ENCODE data around the gene RHNO1. TPM values are rescaled to one million over a fixed set of nuclear protein-coding genes. Genes with fewer than 3 reads are reported as not detected.

RHNO1 gene
- total RNA-seq, 2 donors from 2014 or later: 55.0 to 68.2 TPM

DNA sequence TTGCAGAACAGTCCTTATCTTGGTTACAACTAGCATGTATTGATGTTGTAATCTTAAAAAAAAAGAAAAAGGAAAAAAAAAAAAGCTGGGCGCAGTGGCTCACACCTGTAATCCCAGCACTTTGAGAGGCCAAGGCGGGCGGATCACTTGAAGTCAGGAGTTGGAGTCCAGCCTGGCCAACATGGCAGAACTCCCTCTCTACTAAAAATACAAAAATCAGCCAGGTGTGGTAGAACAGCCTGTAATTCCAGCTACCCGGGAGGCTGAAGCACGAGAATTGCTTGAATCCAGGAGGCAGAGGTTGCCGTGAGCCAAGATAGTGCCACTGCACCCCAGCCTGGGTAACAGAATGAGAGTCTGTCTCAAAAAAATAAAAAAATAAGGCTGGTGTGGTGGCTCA is 56.6 kb downstream of the RHNO1 start:
- no peak overlapping the region for H3K4me3 Mint-ChIP-seq
- H3K27ac Mint-ChIP-seq: no peak overlapping the region
- H3K36me3 Mint-ChIP-seq (ENCODE audit: insufficient read depth in 2 of 2): no peaks in the 10 kb centered on the region
- no peak for ATAC-seq (replicated peaks in 1 of 2)
- H3K9me3 Mint-ChIP-seq: no peaks in the 10 kb centered on the region
- no peak for DNase-seq
- H3K27me3 Mint-ChIP-seq (ENCODE audit: low read depth): no peaks in the 10 kb centered on the region
- H3K4me1 Mint-ChIP-seq (ENCODE audit: low read depth): no peaks in the 10 kb centered on the region

DNA sequence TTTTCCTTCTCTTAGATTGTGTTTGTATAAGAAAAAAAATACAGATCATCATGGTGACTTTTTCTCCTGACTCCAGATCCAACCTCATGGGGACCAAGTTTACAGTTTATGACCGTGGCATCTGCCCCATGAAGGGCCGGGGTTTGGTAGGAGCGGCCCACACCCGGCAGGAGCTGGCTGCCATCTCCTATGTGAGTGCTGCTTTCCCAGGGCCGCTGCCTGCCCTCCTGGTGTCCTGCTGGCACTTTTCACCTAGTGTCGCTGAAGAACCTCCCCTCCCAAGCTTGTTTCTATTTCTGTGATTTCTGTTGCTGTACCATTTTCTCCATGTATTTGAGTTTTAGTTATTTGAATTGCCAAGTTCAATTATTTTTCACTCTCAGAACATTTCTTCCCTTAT is 57.3 kb downstream of the RHNO1 start:
- Mint-ChIP-seq H3K4me3 (no peak overlapping the region), H3K4me1 (ENCODE audit: low read depth) (no peaks in the 10 kb centered on the region), H3K9me3 (no peaks in the 10 kb centered on the region), H3K36me3 (ENCODE audit: insufficient read depth in 2 of 2) (no peaks in the 10 kb centered on the region), H3K27ac (no peak overlapping the region), H3K27me3 (ENCODE audit: low read depth) (no peaks in the 10 kb centered on the region)
- ATAC-seq (replicated peaks in 1 of 2): no peak
- DNase-seq: no peak

DNA sequence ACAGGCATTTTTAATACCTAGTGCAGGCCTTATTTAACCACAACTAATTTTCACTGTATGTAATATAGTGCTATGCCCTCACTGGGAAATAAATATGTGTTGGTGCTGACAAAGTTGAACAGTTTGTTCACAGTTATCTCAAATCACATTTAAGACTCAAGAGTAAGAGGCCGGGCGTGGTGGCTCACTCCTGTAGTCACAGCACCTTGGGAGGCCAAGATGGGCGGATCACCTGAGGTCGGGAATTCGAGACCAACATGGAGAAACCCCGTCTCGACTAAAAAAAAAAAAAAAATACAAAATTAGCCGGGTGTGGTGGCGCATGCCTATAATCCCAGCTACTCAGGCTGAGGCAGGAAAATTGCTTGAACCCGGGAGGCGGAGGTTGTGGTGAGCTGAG is 59.3 kb downstream of the RHNO1 start:
- ATAC-seq (replicated peaks in 1 of 2) (no peak), DNase-seq (no peak)
- no peak overlapping the region for H3K27ac Mint-ChIP-seq
- H3K4me3 Mint-ChIP-seq: no peak overlapping the region
- no peaks in the 10 kb centered on the region for H3K27me3 Mint-ChIP-seq (ENCODE audit: low read depth)
- no peaks in the 10 kb centered on the region for H3K9me3 Mint-ChIP-seq
- no peaks in the 10 kb centered on the region for H3K4me1 Mint-ChIP-seq (ENCODE audit: low read depth)
- no peaks in the 10 kb centered on the region for H3K36me3 Mint-ChIP-seq (ENCODE audit: insufficient read depth in 2 of 2)

DNA sequence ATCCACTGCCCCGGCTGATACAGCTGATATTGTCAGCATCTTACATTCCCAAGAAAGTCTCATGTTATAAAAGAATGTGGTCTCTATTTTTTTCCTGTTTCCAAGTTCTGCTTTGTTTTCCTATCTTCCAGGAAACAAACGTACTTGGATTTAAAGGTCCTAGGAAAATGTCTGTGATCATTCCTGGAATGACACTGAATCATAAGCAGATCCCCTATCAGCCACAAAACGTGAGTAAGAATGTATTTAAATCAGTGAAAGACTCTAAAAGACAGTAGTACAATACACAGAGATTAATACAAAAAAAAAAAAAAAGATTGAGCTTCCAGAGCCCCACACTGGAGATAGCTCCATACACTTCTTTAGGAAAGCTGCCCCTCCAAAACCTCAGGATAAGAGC is 60.5 kb downstream of the RHNO1 start:
- Mint-ChIP-seq H3K27me3 (ENCODE audit: low read depth) (no peaks in the 10 kb centered on the region), H3K4me1 (ENCODE audit: low read depth) (no peaks in the 10 kb centered on the region), H3K27ac (no peak overlapping the region), H3K36me3 (ENCODE audit: insufficient read depth in 2 of 2) (no peaks in the 10 kb centered on the region), H3K9me3 (no peaks in the 10 kb centered on the region), H3K4me3 (no peak overlapping the region)
- ATAC-seq (replicated peaks in 1 of 2) (no peak), DNase-seq (no peak)

Other genes starting within 250 kb of the RHNO1 start
- 10 to 100 TPM; 64.1 to 75.3 TPM for gene FKBP4, start 82.3 kb upstream of the RHNO1 start, total RNA-seq
- gene ITFG2, start 64.6 kb upstream of the RHNO1 start, total RNA-seq: 10 to 100 TPM; 19.2 to 20.3 TPM
- not detected for gene NRIP2, start 42.2 kb upstream of the RHNO1 start, total RNA-seq
- under 1 TPM; 0.28 to 0.48 TPM for gene TEX52, start 20.2 kb upstream of the RHNO1 start, total RNA-seq
- 100 to 1,000 TPM; 109 to 119 TPM for gene FOXM1, start within 50 bp of the RHNO1 start, total RNA-seq
- gene TULP3, start 13.7 kb downstream of the RHNO1 start, total RNA-seq: 1 to 10 TPM; 6.7 to 7.1 TPM
- gene TEAD4, start 82.2 kb downstream of the RHNO1 start, total RNA-seq: 1 to 10 TPM; 3.5 to 3.8 TPM
- 1 to 10 TPM in 1 of 2 donors, under 1 TPM in 1; 0.58 to 1.2 TPM for gene TSPAN9, start 200.2 kb downstream of the RHNO1 start, total RNA-seq